Dendritic cell treated with granulocyte-macrophage colony-stimulating factor and Interleukin-4, amounts not matched to agents 40 ng/mL and 50 ng/mL, for 4 days (primary cell): ENCODE data around the gene CELSR1.
A peak's percentile ranks its signal among the peaks of the same experiment; 100 is the strongest.

ENCODE experiments used
- H3K27ac Mint-ChIP-seq: one replicate; pipeline ENCODE4 v1.8.0; 2022; ENCODE audit warnings: mild to moderate bottlenecking, mixed read lengths
- H3K27me3 Mint-ChIP-seq: one replicate; pipeline ENCODE4 v1.8.0; 2022; ENCODE audit warnings: mild to moderate bottlenecking, mixed read lengths
- H3K36me3 Mint-ChIP-seq: one replicate; pipeline ENCODE4 v1.8.0; 2022; ENCODE audit warnings: low read depth, mixed read lengths
- H3K4me1 Mint-ChIP-seq: one replicate; pipeline ENCODE4 v1.8.0; 2022; ENCODE audit warnings: low read depth, mixed read lengths
- H3K4me3 Mint-ChIP-seq: one replicate; pipeline ENCODE4 v1.8.0; 2022; ENCODE audit warnings: mild to moderate bottlenecking, moderate library complexity, mixed read lengths
- H3K9me3 Mint-ChIP-seq: one replicate; pipeline ENCODE4 v1.8.0; 2022; ENCODE audit warnings: mixed read lengths
- intact Hi-C: fragments of 100-400 bp; cut with micrococcal nuclease; formaldehyde crosslinking; loops from one replicate; pipeline ENCODE4 v1.15.0; 2022

Gene CELSR1

GRCh38 chr22:46537946-46538813 lies 760 bp upstream of the CELSR1 start:
- peaks cover 75% of the 10 kb centered on the region for H3K27me3 Mint-ChIP-seq
- no peaks in the 10 kb centered on the region for H3K36me3 Mint-ChIP-seq
- no peak overlapping the region for H3K27ac Mint-ChIP-seq
- H3K4me1 Mint-ChIP-seq, result peaks cover 15% of the 10 kb centered on the region
- peak overlapping the region; percentile 70 for H3K4me3 Mint-ChIP-seq
- intact Hi-C loops, result no loop called here
- no peaks in the 10 kb centered on the region for H3K9me3 Mint-ChIP-seq

GRCh38 chr22:46536537-46537224 lies 739 bp downstream of the CELSR1 start:
- intact Hi-C loops, result no loop called here
- Mint-ChIP-seq H3K4me3 (no peak overlapping the region), H3K27ac (no peak overlapping the region), H3K9me3 (no peaks in the 10 kb centered on the region), H3K4me1 (peaks cover 15% of the 10 kb centered on the region), H3K36me3 (no peaks in the 10 kb centered on the region), H3K27me3 (peaks cover 65% of the 10 kb centered on the region)

DNA sequence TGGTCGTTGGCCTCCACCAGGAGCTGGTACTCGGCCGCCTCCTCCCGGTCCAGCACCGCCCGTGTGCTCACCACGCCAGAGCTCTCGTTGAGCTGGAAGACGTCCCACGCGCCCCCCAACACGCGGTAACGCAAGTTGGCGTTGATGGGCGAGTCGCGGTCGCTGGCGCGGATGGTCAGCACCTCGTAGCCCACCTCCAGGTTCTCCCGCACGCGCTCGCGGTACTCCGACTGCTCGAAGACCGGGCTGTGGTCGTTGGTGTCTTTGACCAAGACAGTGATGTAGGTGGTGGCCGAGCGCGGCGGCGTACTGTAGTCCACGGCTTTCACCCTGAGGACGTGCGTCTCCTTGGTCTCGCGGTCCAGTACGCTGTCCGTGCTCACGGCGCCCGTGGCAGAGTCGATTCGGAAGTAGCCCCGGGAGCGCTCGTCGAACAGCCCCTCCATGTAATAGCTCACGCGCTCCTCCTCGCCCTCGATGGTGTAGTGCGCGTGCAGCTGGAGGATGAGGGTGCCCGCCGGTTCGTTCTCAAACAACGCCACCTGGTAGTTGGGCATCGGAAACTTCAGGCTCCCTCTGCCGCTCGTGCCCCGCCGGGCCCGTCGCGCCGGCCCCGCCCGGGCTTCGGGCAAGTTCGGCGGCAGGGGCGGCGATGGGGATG lies 1.4 kb downstream of the CELSR1 start:
- Mint-ChIP-seq H3K9me3 (no peaks in the 10 kb centered on the region), H3K27me3 (peaks cover 65% of the 10 kb centered on the region), H3K36me3 (no peaks in the 10 kb centered on the region), H3K4me1 (peaks cover 15% of the 10 kb centered on the region), H3K27ac (no peak overlapping the region), H3K4me3 (no peak overlapping the region)
- intact Hi-C loops, result no loop called here

DNA sequence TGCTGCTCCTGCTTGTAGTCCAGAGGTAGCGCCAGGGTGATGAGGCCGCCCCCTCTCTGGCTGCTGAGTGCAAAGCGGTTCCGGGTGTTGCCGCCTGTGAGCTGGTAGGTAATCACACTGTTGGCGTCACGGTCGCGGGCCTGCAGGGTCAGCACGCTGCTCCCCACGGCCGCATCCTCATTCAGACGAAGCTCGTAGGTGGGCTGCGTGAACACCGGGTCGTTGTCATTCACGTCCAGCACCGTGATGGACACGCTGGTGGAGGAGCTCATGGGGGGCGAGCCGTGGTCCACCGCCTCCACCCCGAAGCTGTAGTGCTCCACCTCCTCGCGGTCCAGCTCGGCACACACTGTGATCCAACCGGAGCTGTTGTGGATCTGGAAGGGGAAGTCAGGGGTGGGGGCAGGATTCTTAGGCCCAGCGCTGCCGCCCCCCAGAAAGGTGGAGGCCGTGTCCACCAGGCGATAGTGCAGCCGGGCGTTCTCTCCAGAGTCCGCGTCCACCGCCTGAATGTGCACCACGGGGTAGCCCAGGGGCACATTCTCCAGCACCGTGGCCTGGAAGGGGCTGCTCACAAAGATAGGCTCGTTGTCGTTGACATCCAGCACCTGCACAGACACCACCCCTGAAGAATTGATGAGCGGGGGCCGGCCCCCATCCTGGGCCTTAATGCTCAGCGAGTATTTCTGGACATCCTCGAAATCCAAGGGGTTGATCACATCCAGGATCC lies 2.4 kb downstream of the CELSR1 start:
- H3K4me1 Mint-ChIP-seq, result peaks cover 15% of the 10 kb centered on the region
- no peak overlapping the region for H3K4me3 Mint-ChIP-seq

DNA sequence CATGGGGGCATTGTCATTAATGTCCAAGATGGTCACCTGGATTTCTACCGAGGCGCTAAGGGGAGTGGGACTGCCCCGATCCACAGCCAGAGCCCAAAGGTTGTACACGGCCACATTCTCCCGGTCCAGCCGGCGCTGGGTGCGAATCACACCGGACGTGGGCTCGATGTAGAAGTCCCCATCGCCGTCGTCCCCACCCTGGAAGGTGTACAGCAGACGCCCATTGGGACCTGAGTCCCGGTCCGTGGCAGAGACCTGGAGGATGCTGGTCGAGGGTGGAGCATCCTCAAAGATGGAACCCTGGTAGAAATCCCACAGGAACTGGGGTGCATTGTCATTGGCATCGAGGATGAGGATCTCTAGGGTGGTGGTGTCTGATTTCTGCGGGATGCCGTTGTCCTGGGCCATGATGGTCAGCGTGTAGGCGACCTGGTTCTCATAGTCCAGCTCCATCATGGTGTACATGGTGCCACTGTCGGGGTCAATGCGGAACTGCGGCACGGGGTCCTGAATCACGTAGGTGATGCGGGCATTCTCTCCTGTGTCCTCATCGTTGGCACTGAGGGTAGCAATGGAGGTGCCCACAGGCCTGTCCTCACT lies 3.1 kb downstream of the CELSR1 start:
- Mint-ChIP-seq H3K27me3 (peaks cover 50% of the 10 kb centered on the region), H3K4me1 (peaks cover 14% of the 10 kb centered on the region), H3K9me3 (no peaks in the 10 kb centered on the region), H3K27ac (no peak overlapping the region), H3K4me3 (no peak overlapping the region), H3K36me3 (no peaks in the 10 kb centered on the region)
- intact Hi-C loops, result no loop called here

More for the DNA sequence above, 2.4 kb downstream of the CELSR1 start:
- Mint-ChIP-seq H3K27me3 (peaks cover 57% of the 10 kb centered on the region), H3K9me3 (no peaks in the 10 kb centered on the region), H3K27ac (no peak overlapping the region), H3K36me3 (no peaks in the 10 kb centered on the region)
- intact Hi-C loops, result no loop called here

- H3K9me3 Mint-ChIP-seq, result no peaks in the 10 kb centered on the region
- peaks cover 7% of the 10 kb centered on the region for H3K4me1 Mint-ChIP-seq
- H3K27me3 Mint-ChIP-seq, result peaks cover 39% of the 10 kb centered on the region
- H3K36me3 Mint-ChIP-seq, result no peaks in the 10 kb centered on the region
- H3K27ac Mint-ChIP-seq, result no peak overlapping the region
- intact Hi-C loops, result no loop called here
- H3K4me3 Mint-ChIP-seq, result no peak overlapping the region
Measured at GRCh38 chr22:46533070-46533833, 4.2 kb downstream of the CELSR1 start.

- Mint-ChIP-seq H3K9me3 (no peaks in the 10 kb centered on the region), H3K27me3 (peaks cover 36% of the 10 kb centered on the region), H3K4me3 (no peak overlapping the region), H3K4me1 (peaks cover 11% of the 10 kb centered on the region), H3K36me3 (no peaks in the 10 kb centered on the region), H3K27ac (no peak overlapping the region)
- intact Hi-C loops, result no loop called here
Measured at GRCh38 chr22:46532416-46532815, 5.0 kb downstream of the CELSR1 start.

- peaks cover 38% of the 10 kb centered on the region for H3K27me3 Mint-ChIP-seq
- no peaks in the 10 kb centered on the region for H3K36me3 Mint-ChIP-seq
- H3K9me3 Mint-ChIP-seq, result no peaks in the 10 kb centered on the region
Measured at GRCh38 chr22:46531581-46532175, 5.7 kb downstream of the CELSR1 start.

DNA sequence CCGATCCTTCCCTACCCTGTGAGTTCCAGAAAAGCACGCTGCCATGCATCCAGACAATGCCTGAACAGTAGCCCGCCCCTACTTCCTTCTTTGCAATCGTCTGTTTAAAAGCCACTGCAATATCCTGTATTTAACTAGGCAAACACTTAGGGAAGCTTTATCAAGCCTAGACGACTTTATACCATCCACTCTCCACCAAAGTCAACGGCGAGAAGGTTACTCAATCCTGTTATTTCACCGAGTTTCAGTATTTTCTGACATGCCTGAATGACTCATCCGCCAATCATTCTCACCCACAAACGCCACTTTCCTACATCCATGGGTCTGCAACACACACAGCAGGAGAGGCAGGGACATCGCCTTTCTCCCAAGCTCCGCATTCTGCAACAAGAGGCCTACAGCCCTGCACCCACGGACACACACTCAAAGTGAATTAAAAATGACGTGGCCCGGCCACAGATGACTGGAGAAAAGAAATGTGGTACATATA lies 9.3 kb downstream of the CELSR1 start:
- Mint-ChIP-seq H3K36me3 (no peaks in the 10 kb centered on the region), H3K9me3 (no peaks in the 10 kb centered on the region), H3K27me3 (peaks cover 9% of the 10 kb centered on the region), H3K27ac (no peak overlapping the region), H3K4me1 (peaks cover 23% of the 10 kb centered on the region), H3K4me3 (no peak overlapping the region)
- intact Hi-C loops, result no loop called here

More at GRCh38 chr22:46531581-46532175, 5.7 kb downstream of the CELSR1 start:
- Mint-ChIP-seq H3K4me3 (no peak overlapping the region), H3K4me1 (peaks cover 18% of the 10 kb centered on the region), H3K27ac (no peak overlapping the region)
- intact Hi-C loops, result no loop called here

GRCh38 chr22:46526244-46526839 lies 11.1 kb downstream of the CELSR1 start:
- Mint-ChIP-seq H3K27me3 (peaks cover 4% of the 10 kb centered on the region), H3K27ac (no peak overlapping the region), H3K9me3 (no peaks in the 10 kb centered on the region), H3K4me1 (peaks cover 23% of the 10 kb centered on the region), H3K4me3 (no peak overlapping the region), H3K36me3 (no peaks in the 10 kb centered on the region)
- intact Hi-C loops, result no loop called here

DNA sequence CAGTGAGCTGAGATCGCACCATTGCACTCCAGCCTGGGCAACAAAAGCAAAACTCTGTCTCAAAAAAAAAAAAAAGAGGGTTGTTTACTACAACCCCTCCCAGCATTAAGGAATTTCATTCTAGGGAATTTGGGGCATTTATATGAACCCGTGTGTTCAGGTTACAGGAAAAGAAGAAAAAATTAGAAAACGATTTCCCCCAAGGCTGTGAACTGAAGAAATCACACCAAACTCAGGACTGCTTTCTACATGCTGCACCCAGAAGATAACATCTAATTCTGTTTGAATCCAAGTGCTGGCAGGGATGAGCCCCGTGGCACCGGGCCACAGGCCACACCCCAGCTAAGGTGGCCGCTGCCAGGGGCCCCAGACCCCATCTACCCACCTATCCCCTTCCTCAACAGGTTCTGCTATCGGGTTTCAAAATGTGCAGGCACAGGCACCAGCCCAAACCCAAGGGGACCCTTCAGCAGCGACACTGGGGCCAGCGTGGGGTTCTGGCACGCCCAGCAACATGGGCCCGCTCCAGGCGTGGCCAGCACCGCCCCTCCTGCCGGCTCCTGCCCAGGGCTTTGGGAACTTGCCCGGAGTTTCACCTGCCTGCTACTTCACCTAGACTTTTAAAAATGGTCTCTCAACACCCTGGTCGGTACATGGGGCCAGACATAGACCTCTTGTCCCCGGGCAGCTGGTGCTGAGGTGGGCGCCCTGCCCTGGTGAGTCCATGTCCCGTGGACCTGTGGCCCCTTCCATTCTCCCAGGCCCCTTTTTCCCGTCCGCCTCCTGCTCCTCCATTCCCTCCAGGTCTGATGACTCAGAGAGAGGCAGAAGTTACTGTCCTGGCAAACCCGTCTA lies 11.8 kb downstream of the CELSR1 start:
- Mint-ChIP-seq H3K9me3 (no peaks in the 10 kb centered on the region), H3K4me3 (no peak overlapping the region), H3K4me1 (peaks cover 23% of the 10 kb centered on the region), H3K27me3 (peaks cover 3% of the 10 kb centered on the region), H3K27ac (no peak overlapping the region), H3K36me3 (no peaks in the 10 kb centered on the region)
- intact Hi-C loops, result no loop called here
